ENCODE data around the gene STIMATE.

DNA sequence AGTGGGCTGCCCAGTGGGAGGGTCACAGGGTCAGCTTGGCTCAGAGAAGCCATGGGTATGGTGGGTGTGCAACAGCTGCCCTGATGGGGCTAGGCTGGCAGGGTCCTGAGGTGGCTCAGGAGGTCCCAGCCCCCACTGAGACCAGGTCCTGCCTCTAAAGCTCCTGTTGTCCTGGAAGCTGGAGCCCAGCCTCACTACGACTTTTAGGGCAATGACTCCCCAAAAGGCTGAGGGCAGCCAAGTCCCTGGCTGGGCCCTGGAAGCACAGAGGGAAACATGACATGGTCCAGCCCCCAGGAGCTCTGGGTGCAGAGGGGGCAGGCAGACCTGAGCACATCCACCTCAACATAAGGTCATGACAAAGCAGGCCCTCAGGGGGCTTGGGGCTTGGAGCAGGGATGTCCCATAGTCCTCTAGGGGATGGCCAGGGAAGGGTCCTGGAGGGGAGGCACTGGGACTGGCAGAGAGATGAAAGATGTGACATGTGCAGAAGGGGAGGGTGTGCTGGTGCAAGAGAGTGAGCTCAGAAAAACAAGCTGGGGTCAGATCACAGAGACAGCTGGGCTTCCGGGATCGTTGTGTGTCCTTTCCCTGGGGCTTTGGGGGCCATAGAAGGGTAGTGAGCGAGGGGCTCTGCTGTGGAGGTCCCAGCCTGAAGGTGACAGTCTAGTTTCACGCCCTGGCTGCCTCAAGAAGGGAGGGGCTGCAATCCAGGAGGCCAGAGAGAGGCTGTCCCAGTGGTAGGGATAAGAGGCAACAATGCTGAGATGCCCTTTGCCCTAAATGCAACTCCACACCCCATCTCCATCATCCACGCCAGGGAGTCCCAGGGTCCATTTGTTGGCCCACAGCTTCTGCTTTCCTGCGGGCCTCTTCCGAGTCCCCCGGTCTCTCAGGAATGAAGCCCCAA, 103.4 kb downstream of the STIMATE start:
- TF ChIP-seq, protein P1, sequence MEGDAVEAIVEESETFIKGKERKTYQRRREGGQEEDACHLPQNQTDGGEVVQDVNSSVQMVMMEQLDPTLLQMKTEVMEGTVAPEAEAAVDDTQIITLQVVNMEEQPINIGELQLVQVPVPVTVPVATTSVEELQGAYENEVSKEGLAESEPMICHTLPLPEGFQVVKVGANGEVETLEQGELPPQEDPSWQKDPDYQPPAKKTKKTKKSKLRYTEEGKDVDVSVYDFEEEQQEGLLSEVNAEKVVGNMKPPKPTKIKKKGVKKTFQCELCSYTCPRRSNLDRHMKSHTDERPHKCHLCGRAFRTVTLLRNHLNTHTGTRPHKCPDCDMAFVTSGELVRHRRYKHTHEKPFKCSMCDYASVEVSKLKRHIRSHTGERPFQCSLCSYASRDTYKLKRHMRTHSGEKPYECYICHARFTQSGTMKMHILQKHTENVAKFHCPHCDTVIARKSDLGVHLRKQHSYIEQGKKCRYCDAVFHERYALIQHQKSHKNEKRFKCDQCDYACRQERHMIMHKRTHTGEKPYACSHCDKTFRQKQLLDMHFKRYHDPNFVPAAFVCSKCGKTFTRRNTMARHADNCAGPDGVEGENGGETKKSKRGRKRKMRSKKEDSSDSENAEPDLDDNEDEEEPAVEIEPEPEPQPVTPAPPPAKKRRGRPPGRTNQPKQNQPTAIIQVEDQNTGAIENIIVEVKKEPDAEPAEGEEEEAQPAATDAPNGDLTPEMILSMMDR (IDR thresholded peaks at IDR 0.05), result no peak
- TF ChIP-seq POLR2A (IDR thresholded peaks at IDR 0.05), result no peak
